Skeletal muscle cell (primary cell): Measurements from ENCODE around the gene AP1S3.

Source experiments
- DNase-seq: peaks from one replicate; pipeline ENCODE4 v3.0.0-alpha.2; 2010; ENCODE audit warnings: low read depth
- H3K4me3 ChIP-seq: 2 replicates; pipeline ENCODE4 v1.5.1; 2011; ENCODE audit warnings: low read depth, mild to moderate bottlenecking, control low read depth, low read length, moderate library complexity

The AP1S3 gene

DNA sequence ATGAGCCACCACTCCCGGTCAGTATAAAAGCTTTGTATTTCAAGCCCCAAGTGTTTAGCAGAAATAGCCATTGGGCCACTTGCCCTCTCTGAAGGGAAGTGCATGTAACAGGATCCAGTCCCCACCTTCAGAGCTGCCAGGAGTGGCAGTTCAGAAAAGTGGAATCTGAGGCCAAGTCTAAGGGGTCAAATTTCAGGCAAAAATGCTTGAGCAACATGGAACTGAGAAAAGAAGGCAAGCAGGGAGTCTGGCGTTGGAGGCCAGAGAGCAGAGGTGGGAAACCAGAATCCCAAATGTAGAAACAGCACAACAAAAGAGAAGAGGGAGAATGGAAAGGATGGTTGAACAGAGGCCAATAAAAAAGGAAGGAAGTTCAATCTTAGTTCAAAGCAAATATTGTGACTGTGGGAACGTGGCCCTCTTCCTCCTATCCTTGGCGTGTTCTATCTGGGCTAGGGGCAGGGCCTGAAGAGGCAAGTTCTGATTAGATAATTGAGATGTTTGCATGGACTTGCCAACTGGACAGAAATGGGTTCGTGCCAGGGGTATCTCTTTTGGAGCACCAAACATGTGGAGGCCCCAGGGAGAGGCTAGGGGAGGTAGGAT is 102.2 kb downstream of the AP1S3 start:
- H3K4me3 ChIP-seq = no peak overlapping the region
- no peak for DNase-seq

DNA sequence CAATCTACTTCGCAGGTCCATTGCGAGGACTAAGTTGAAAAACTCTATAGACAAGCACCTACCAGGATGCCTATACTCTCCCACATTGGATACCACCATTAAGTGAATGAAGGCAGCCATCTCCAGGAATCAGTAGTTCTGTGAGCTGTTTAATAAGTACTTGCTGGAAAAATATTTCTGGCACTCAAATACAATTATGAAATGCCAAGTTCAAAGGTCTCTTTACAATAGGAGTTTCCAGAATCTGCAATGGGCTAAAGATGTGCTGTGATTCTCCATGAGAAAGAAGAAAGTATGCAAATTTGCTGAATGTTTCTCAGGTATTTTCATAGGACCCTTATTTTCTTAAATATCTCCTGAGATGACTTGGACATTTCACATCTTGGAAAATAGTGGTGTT is 103.0 kb downstream of the AP1S3 start:
- no peak overlapping the region for H3K4me3 ChIP-seq
- DNase-seq = no peak

DNA sequence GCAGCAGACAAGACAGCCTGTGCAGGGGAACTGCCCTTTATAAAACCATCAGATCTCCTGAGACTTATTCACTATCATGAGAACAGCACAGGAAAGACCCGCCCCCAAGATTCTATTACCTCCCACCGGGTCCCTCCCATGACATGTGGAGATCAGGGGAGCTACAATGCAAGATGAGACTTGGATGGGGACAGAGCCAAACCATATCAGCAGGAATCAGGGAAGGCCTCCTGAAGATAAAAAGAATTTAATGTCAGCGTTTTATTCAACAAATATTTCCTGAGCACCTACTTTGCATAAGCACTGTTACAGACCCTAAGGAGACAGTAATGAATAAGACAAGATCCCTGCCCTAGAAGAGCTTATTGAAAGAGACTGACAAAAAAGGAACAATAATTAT is 105.0 kb downstream of the AP1S3 start:
- H3K4me3 ChIP-seq = no peak overlapping the region
- DNase-seq = no peak

DNA sequence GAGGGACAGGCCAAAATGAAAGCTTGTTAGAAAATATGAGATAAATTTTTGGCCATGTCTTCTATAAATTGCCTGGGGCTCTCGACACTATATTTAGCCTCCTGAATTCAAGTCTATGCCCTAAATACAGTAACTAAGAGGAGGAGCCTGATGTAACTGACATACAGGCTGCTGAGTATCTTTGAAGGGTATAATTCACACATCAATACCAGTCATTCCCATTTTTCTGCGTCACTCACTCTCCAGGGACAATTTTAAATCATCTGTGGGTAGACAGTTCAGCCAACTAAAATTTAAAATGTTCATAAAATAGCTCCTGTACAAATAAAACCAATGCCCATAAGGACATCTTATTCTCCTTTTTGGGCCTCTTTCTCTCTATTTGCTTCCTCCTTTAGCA is 105.9 kb downstream of the AP1S3 start:
- H3K4me3 ChIP-seq = no peak overlapping the region
- DNase-seq = no peak

DNA sequence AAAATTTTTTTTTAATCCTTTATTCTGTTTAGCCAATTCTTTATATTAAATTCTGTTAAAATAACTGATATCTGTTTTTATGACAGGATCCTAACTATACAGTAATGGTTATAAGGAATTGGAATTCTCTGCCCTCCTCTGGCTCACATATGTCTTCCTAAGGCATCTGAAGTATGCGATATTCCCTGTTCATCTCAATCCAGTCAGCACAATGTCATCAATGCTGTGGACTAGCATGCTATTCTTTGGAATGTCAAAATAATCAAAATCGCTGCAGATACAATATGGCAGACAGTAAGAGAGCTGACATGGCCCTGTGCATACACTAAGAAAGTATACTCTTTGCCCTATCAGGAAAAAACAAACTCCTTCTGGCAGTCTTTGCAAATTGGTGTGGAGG is 107.6 kb downstream of the AP1S3 start:
- H3K4me3 ChIP-seq = no peak overlapping the region
- no peak for DNase-seq

DNA sequence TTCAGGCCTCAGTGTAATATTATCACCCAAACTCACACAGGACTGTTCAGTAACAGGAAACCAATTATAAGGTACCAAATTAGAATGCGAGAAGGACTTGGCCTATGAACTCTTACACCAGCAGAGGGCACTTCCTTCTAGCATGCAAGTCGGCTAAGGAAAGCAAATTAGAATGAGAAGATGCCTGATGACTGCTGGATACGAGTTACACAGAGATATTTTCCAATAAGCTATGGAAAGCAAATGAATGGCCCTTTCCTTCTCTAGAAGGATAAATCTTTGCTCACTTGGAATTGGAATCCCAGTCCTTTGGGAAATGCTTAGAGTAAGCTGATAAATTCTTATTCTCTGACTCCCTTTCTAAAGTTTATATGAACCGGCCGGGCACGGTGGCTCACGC is 109.8 kb downstream of the AP1S3 start:
- DNase-seq = peak; percentile 41
- H3K4me3 ChIP-seq = no peak overlapping the region

DNA sequence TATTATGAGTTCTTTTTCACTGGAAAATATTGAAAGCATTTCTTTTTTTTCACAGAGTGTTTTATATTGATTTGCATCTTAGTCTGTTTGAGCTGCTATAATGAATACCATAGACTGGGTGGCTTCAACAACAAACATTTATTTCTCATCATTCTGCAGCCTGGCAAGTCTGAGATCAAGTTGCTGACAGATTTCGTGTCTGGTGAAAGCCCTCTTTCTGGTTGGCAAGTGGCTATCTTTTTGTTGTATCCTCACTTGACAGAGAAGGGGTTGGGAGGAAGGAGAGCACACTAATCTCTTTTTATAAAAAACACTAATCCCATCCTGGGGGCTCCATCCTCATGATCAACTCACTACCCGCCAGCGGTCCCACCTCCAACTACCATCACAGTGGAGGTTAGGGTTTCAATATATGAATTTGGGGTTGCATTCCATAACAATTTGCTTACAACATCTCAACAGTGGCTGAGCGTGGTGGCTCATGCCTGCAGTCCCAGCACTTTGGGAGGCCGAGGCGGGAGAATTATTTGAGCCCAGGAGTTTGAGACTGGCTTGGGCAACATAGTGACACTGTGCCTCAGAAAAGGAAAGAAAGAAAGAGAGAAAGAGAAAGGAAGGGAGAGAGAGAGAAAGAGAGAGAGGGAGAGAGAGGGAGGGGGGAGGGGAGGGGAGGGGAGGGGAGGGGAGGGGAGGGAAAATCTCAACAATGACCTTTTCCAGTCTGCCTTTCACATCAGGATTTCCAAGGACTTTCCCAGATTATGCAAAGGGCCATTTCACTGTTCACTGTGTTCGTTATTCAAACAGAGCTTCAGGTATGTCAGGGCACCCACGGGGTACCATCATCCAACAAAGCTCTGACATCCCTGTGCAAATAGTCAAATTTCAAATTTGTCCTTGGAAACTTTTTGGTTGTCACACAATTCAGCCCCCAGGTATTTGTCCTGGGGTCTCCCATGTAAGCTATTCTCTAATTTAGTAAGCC is 111.1 kb downstream of the AP1S3 start:
- DNase-seq = no peak
- no peak overlapping the region for H3K4me3 ChIP-seq

DNA sequence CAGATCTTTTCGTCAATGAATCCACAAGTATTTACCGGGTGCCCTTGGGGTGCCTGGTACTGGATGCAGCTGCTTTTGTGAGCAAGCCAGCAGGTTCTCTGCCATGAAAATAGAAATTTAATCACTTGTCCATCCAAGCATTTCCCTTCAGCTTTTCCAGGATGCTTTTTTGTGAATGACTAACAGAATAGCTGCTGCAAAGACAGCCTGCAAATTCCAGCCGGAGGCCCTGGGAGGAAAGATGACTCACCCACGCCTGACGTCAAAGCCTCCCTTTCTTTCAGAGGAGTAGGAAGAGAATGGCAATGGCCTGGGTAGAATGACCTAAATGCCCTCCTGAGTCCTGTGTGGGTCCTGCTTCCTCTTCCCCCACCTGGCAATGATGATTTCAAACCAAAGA is 111.9 kb downstream of the AP1S3 start:
- DNase-seq = peak; percentile 96
- H3K4me3 ChIP-seq = no peak overlapping the region

DNA sequence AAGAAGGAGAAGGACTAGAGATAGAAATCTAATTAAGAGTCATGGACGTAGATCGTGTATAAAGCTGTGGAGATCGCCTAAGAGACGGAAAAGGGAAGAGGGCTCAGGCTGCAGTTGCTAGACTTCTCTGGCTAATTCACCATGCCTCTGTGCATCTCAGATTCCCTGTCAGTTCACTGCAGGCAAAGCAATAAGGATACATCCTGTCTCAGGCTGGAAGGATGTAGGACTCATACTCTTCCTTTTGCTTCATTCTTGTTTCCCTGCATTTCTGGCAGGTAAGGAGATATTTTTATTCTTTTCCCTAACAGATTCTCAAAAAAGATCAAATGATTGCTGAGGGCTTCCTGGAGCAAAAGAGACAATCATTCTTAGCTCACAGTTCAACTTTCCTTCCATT is 112.5 kb downstream of the AP1S3 start:
- DNase-seq = no peak
- H3K4me3 ChIP-seq = no peak overlapping the region

DNA sequence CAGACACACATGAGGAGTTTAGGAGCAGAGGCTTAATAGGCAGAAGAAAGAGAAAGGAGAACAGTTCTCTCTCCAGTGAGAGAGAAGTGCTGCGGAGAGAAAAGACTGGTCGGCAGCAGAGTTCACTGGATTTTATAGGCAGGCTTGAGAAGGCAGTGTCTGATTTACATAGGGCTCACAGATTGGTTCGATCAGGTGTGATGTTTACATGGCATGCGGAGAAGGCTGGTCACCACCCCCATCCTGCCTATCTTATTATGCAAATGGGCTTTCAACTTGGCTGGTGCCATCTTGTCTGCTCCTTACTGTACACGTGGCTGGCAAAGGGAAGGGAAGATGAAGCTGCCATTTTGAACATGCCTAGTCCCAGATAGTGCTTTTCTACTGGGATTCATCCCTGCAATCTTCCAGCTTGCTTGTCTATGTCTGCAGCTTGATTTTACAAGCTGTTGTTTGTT is 113.4 kb downstream of the AP1S3 start:
- DNase-seq = no peak
- H3K4me3 ChIP-seq = no peak overlapping the region

DNA sequence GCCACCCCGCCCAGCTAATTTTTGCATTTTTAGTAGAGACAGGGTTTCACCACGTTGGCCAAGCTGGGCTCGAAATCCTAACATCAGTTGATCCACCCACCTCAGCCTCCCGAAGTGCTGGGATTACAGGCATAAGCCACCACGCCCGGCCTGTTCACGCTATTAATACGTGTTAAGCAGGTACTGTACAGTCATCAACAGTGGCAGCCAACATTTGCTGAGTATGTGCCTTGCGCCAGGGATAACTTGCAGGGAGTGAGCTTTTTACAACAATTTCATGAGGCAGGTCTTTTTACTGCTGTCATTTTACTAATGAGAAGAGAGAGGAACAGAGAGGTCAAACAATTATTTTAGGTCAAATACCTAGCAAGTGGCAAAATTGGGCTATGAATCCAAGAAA is 115.2 kb downstream of the AP1S3 start:
- H3K4me3 ChIP-seq = no peak overlapping the region
- no peak for DNase-seq

DNA sequence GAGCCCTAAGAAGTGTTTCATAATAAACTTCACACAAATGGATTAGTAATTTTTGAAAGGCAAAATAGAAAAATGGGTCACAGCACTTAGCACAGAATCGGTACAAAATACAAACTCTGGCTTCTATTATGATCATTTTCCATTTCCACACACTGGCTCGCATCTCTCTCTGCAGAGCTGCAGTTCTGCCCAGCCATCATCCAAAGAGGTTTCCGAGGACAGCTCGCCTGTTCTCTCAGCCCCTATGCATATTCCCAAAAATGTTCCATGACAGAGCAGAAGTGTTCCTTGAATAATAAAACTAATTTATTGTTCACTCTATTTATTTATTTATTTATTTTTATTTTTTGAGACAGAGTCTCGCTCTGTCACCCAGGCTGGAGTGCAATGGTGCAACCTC is 115.6 kb downstream of the AP1S3 start:
- no peak for DNase-seq
- no peak overlapping the region for H3K4me3 ChIP-seq

DNA sequence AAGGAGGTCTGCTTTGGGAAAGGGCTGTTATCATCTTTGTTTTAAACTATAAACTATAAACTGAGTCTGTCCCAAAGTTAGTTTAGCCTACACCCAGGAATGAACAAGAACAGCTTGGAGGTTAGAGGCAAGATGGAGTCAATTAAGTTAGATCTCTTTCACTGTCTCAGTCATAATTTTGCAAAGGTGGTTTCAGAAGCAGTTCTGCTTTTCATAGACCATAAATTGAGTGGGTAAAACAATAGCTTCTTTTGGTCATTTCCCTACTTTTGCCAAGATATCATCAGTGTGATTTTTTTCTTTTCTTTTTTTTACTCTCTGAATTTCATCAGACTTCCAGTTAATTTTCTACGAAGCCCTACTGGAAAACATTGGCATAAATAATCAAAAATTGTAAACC is 117.0 kb downstream of the AP1S3 start:
- DNase-seq = no peak
- no peak overlapping the region for H3K4me3 ChIP-seq

DNA sequence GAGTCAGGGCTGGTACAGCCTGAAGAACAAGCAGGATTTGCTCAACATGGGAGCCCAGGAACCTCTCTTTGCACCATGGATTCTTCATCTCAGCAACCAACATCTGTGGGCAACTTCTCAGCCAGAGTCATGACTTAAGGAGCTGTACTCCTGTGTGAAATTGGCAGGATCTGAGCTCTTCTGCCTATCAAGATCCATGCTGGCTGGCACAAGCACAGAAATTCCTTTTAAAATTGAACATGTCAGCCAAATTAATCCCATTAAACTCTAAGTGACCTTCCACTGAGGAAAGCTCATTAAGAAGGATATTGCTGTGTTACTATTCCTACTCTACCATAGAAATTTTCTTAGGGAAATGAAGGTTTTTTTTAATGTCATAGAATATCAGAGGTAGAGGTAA is 124.7 kb downstream of the AP1S3 start:
- H3K4me3 ChIP-seq = no peak overlapping the region
- DNase-seq = no peak

DNA sequence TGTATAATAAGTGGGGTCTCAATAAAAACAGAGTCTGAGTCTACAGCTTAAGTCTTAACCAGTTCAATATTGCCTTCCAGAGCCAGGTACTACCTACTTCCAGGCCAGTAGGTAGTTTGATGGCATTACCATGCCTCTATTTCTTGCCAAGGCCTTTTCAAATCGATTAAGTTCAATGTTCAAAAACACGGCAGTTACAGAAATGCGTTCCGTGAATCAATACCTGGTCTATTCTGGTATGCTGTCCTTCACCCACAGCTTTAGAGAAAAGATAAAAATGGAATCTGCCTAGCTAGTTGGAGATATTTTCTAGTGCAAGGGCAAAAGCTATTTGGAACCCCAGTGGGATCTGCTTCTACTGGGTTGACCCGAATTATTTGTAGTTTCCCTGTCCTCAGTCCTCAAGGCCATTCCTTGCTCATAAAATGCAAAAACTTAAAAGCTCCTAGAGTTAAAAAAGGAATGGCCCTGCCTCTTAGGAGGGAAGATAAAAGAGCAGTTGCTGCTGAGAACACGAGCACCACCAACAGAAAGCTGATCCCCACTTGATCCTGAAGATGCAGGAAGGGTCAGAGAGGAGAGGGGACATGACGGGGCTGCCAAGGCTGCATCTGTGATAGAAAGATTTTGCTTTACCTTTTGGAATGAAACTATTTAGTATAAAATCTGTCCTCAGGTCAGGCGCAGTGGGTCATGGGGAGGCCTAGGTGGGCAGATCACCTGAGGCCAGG is 125.6 kb downstream of the AP1S3 start:
- no peak for DNase-seq
- no peak overlapping the region for H3K4me3 ChIP-seq
